GM23248 (cell line): ENCODE results near the gene ASIC4. TPM values are rescaled to one million over a fixed set of nuclear protein-coding genes. Genes with fewer than 3 reads are reported as not detected.

ENCODE experiments used
- DNase-seq: peaks from one replicate; pipeline ENCODE4 v3.0.0-alpha.2; 2015
- H2AFZ ChIP-seq: fragments of 200-600 bp; sonication (generic); 2 replicates; pipeline ENCODE4 v1.6.1; 2016; ENCODE audit warnings: antibody characterized with exemption
- H3F3A ChIP-seq: fragments of 200-600 bp; sonication (generic); 2 replicates; pipeline ENCODE4 v1.6.1; 2016; ENCODE audit warnings: mild to moderate bottlenecking, antibody characterized with exemption, mixed run types; ENCODE audit not compliant: insufficient read depth
- H3K27ac ChIP-seq: fragments of 200-600 bp; sonication (generic); 2 replicates; pipeline ENCODE4 v1.5.1; 2016; ENCODE audit warnings: mild to moderate bottlenecking
- H3K27me3 ChIP-seq: fragments of 200-600 bp; sonication (generic); replicated peaks from 2 replicates; pipeline ENCODE4 v1.6.1; 2016; ENCODE audit warnings: mild to moderate bottlenecking; ENCODE audit not compliant: insufficient read depth
- H3K36me3 ChIP-seq: fragments of 200-600 bp; sonication (generic); 2 replicates; pipeline ENCODE4 v1.6.1; 2016; ENCODE audit warnings: low read depth, mild to moderate bottlenecking
- H3K4me1 ChIP-seq: fragments of 200-600 bp; sonication (generic); 2 replicates; pipeline ENCODE4 v1.6.1; 2016; ENCODE audit warnings: mild to moderate bottlenecking; ENCODE audit not compliant: insufficient read depth
- H3K4me2 ChIP-seq: fragments of 200-600 bp; sonication (generic); one replicate; pipeline ENCODE4 v1.6.1; 2016; ENCODE audit warnings: mild to moderate bottlenecking; ENCODE audit not compliant: unreplicated experiment
- H3K4me3 ChIP-seq: fragments of 200-600 bp; sonication (generic); 2 replicates; pipeline ENCODE4 v1.5.1; 2016; ENCODE audit warnings: mild to moderate bottlenecking
- H3K79me2 ChIP-seq: fragments of 200-600 bp; sonication (generic); 2 replicates; pipeline ENCODE4 v1.6.1; 2016; ENCODE audit warnings: mild to moderate bottlenecking; ENCODE audit not compliant: insufficient read depth
- H3K9ac ChIP-seq: fragments of 200-600 bp; sonication (generic); 2 replicates; pipeline ENCODE4 v1.6.1; 2016; ENCODE audit warnings: mild to moderate bottlenecking
- H3K9me2 ChIP-seq: fragments of 200-600 bp; sonication (generic); 2 replicates; pipeline ENCODE4 v1.6.1; 2016; ENCODE audit warnings: mixed run types, mild to moderate bottlenecking, moderate library complexity; ENCODE audit not compliant: insufficient read depth
- H3K9me3 ChIP-seq: fragments of 200-600 bp; sonication (generic); one replicate; pipeline ENCODE4 v1.6.1; 2017; ENCODE audit warnings: low read depth
- H4K20me1 ChIP-seq: fragments of 200-600 bp; sonication (generic); 2 replicates; pipeline ENCODE4 v1.6.0; 2016; ENCODE audit not compliant: insufficient read depth
- EZH2 ChIP-seq: fragments of 200-600 bp; sonication (generic); IDR thresholded peaks from 2 replicates; pipeline ENCODE4 v1.6.1; 2018; ENCODE audit warnings: antibody characterized with exemption, mild to moderate bottlenecking; ENCODE audit not compliant: insufficient read depth, poor library complexity, severe bottlenecking
- EZH2phosphoT487 ChIP-seq: fragments of 200-600 bp; sonication (generic); IDR thresholded peaks from 2 replicates; pipeline ENCODE4 v1.6.1; 2018; ENCODE audit warnings: antibody characterized with exemption, moderate library complexity, mild to moderate bottlenecking, low read depth; ENCODE audit not compliant: insufficient read depth
- WGBS, 2 experiments: methylation state at CpG; one replicate each; pipeline ENCODE4 v1.1.6; 2015 to 2017; ENCODE audit warnings: low lambda C conversion rate in 2 of 2, low coverage in 1 of 2; ENCODE audit errors: missing lambda C conversion rate in 2 of 2; 5-methylcytosine and 5-hydroxymethylcytosine counted together
- in situ Hi-C: fragments of 300-500 bp; cut with MboI; formaldehyde crosslinking; loops from 2 replicates; pipeline ENCODE4 v1.15.0; 2020
- polyA plus RNA-seq: library from polyadenylated mRNA; unstranded; fragments of >200 nt; fragmentation: Nextera tagmentation; extraction: Ambion mirVana; gene quantifications from 2 replicates; pipeline ENCODE4 v1.2.1, GENCODE V29; 2016
- total RNA-seq: library from RNA; depleted of rRNA; stranded (reverse); fragments of >200 nt; shearing (Covaris generic); gene quantifications from 2 replicates; pipeline ENCODE4 v1.2.3, GENCODE V29; 2014

The ASIC4 gene
- total and polyA plus RNA-seq, 2 experiments from 2014 or later: 0.43 TPM; not detected in 1

GRCh38 chr2:219498280-219499057 is 15.8 kb upstream of the ASIC4 start, which contains the start of gene GMPPA:
GMPPA (plus strand) TSS chr2:219498891; CDS start chr2:219499976, 1,085 bp downstream.
- Histone ChIP-seq H3K36me3 (peaks cover 2% of the 10 kb centered on the region; the same call in 1 of the 2 replicates), H3K4me1 (peaks cover 13% of the 10 kb centered on the region), H4K20me1 (no peaks in the 10 kb centered on the region), H3K4me2 (peak within 1 kb of the TSS; percentile 95), H2AFZ (peak within 1 kb of the TSS; percentile 93), H3K79me2 (peaks cover 26% of the 10 kb centered on the region), H3F3A (no peaks in the 10 kb centered on the region), H3K9me2 (no peaks in the 10 kb centered on the region), H3K27me3 (no peaks in the 10 kb centered on the region), H3K27ac (peak within 1 kb of the TSS; percentile 81), H3K9me3 (no peaks in the 10 kb centered on the region), H3K9ac (peak within 1 kb of the TSS; percentile 99), H3K4me3 (peak within 1 kb of the TSS; percentile 97)
- TF ChIP-seq EZH2phosphoT487 (no peak), EZH2 (no peak)
- WGBS, 2 experiments: 1% methylated on average over 33 to 48 of the region's 49 CpGs
- in situ Hi-C loops: no loop called here
- peak; percentile 99 for DNase-seq

GRCh38 chr2:219499058-219499307 is 15.3 kb upstream of the ASIC4 start:
- Histone ChIP-seq H4K20me1 (no peaks in the 10 kb centered on the region), H3K9ac (peak overlapping the region; percentile 99), H3K9me3 (no peaks in the 10 kb centered on the region), H3K36me3 (peaks cover 4% of the 10 kb centered on the region; the same call in 1 of the 2 replicates), H3K4me2 (peak overlapping the region; percentile 95), H3K27me3 (no peaks in the 10 kb centered on the region), H3K79me2 (peaks cover 26% of the 10 kb centered on the region), H2AFZ (peak overlapping the region; percentile 93), H3K27ac (peak overlapping the region; percentile 81), H3K4me3 (peak overlapping the region; percentile 97), H3K9me2 (no peaks in the 10 kb centered on the region), H3K4me1 (peaks cover 13% of the 10 kb centered on the region), H3F3A (no peaks in the 10 kb centered on the region)
- in situ Hi-C loops: no loop called here
- WGBS, 2 experiments: 0 to 2% methylated on average over 3 of the region's 3 CpGs
- DNase-seq: no peak
- no peak for TF ChIP-seq EZH2phosphoT487
- TF ChIP-seq EZH2: no peak

GRCh38 chr2:219499555-219499954 is 14.7 kb upstream of the ASIC4 start:
- no peaks in the 10 kb centered on the region for H3K9me2 ChIP-seq
- peaks cover 4% of the 10 kb centered on the region; the same call in 1 of the 2 replicates for H3K36me3 ChIP-seq
- peaks cover 26% of the 10 kb centered on the region for H3K79me2 ChIP-seq
- no peak for TF ChIP-seq EZH2
- TF ChIP-seq EZH2phosphoT487: no peak
- H3F3A ChIP-seq: no peaks in the 10 kb centered on the region
- peak; percentile 27 for DNase-seq
- H3K4me2 ChIP-seq: peak overlapping the region; percentile 95
- no peak overlapping the region for H3K27ac ChIP-seq
- H3K9me3 ChIP-seq: no peaks in the 10 kb centered on the region
- peak overlapping the region; percentile 99 for H3K9ac ChIP-seq
- peak overlapping the region; percentile 97 for H3K4me3 ChIP-seq
- H2AFZ ChIP-seq: no peak overlapping the region; the same call in 1 of the 2 replicates
- 0 to 3% methylated on average over 1 of the region's 1 CpG for WGBS, 2 experiments
- H4K20me1 ChIP-seq: no peaks in the 10 kb centered on the region
- H3K27me3 ChIP-seq: no peaks in the 10 kb centered on the region
- in situ Hi-C loops: no loop called here
- peaks cover 13% of the 10 kb centered on the region for H3K4me1 ChIP-seq

GRCh38 chr2:219500135-219500534 is 14.1 kb upstream of the ASIC4 start:
- H3K36me3 ChIP-seq: peaks cover 4% of the 10 kb centered on the region; the same call in 1 of the 2 replicates
- H3K27ac ChIP-seq: no peak overlapping the region
- no peaks in the 10 kb centered on the region for H3K9me2 ChIP-seq
- peak overlapping the region; percentile 97 for H3K4me3 ChIP-seq
- H3F3A ChIP-seq: no peaks in the 10 kb centered on the region
- peak overlapping the region; percentile 99; the same call in 1 of the 2 replicates for H3K9ac ChIP-seq
- H3K9me3 ChIP-seq: no peaks in the 10 kb centered on the region
- H3K4me1 ChIP-seq: peaks cover 13% of the 10 kb centered on the region
- in situ Hi-C loops: no loop called here
- H3K27me3 ChIP-seq: no peaks in the 10 kb centered on the region
- H3K4me2 ChIP-seq: peak overlapping the region; percentile 95
- H4K20me1 ChIP-seq: no peaks in the 10 kb centered on the region
- WGBS, 2 experiments: 75 to 82% methylated on average over 2 of the region's 2 CpGs
- H2AFZ ChIP-seq: no peak overlapping the region
- peak; percentile 46 for DNase-seq
- TF ChIP-seq EZH2 (no peak), EZH2phosphoT487 (no peak)
- peaks cover 26% of the 10 kb centered on the region for H3K79me2 ChIP-seq
